Glomerular endothelial cell (primary cell): ENCODE measurements around the gene SHISAL1. TPM values are rescaled to one million over a fixed set of nuclear protein-coding genes. Genes with fewer than 3 reads are reported as not detected.

ENCODE experiments used
- DNase-seq: peaks from one replicate; pipeline ENCODE4 v3.0.0-alpha.2; 2011; ENCODE audit warnings: low read depth, low spot score; ENCODE audit errors: extremely low read depth
- total RNA-seq: library from RNA; depleted of rRNA; stranded (reverse); fragments of >200 nt; gene quantifications from 2 replicates; pipeline ENCODE4 v1.2.3, GENCODE V29; 2015

The SHISAL1 gene
- total RNA-seq, 1 donor from 2014 or later, result 0.29 TPM

- no peak for DNase-seq
Measured at GRCh38 chr22:44281768-44282637, 30.7 kb downstream of the SHISAL1 start.

- DNase-seq, result no peak
Measured at GRCh38 chr22:44280665-44281188, 32.0 kb downstream of the SHISAL1 start.

GRCh38 chr22:44279069-44279360, 33.7 kb downstream of the SHISAL1 start:
- DNase-seq, result no peak

- no peak for DNase-seq
Measured at GRCh38 chr22:44278243-44279068, 34.3 kb downstream of the SHISAL1 start.

GRCh38 chr22:44277386-44278135, 35.2 kb downstream of the SHISAL1 start:
- DNase-seq, result no peak

GRCh38 chr22:44276706-44277356, 35.9 kb downstream of the SHISAL1 start:
- no peak for DNase-seq

- DNase-seq, result no peak
Measured at GRCh38 chr22:44276041-44276440, 36.7 kb downstream of the SHISAL1 start.

- no peak for DNase-seq
Measured at GRCh38 chr22:44275631-44275995, 37.1 kb downstream of the SHISAL1 start.

GRCh38 chr22:44274918-44275630, 37.7 kb downstream of the SHISAL1 start:
- no peak for DNase-seq

- no peak for DNase-seq
Measured at GRCh38 chr22:44273175-44273574, 39.6 kb downstream of the SHISAL1 start.

- DNase-seq, result no peak
Measured at GRCh38 chr22:44272401-44272771, 40.4 kb downstream of the SHISAL1 start.

- no peak for DNase-seq
Measured at GRCh38 chr22:44271732-44272400, 40.9 kb downstream of the SHISAL1 start.

- DNase-seq, result no peak
Measured at GRCh38 chr22:44271010-44271500, 41.7 kb downstream of the SHISAL1 start.

- DNase-seq, result no peak
Measured at GRCh38 chr22:44270556-44270880, 42.2 kb downstream of the SHISAL1 start.

GRCh38 chr22:44269757-44270555, 42.8 kb downstream of the SHISAL1 start:
- no peak for DNase-seq

- no peak for DNase-seq
Measured at GRCh38 chr22:44269117-44269498, 43.6 kb downstream of the SHISAL1 start.

GRCh38 chr22:44268431-44269116, 44.2 kb downstream of the SHISAL1 start:
- no peak for DNase-seq

GRCh38 chr22:44267856-44268255, 44.9 kb downstream of the SHISAL1 start:
- no peak for DNase-seq
